K562 (cell line): Measurements from ENCODE around the gene B3GNT9. TPM values are rescaled to one million over a fixed set of nuclear protein-coding genes. Genes with fewer than 3 reads are reported as not detected.

ENCODE experiments used
- ATF7 ChIP-seq: fragments of 450-650 bp; IDR thresholded peaks from 2 replicates; pipeline ENCODE4 v1.7.1; 2014; ENCODE audit warnings: mild to moderate bottlenecking, moderate library complexity
- CEBPZ ChIP-seq: fragments of 150-350 bp; IDR thresholded peaks from 2 replicates; pipeline ENCODE4 v1.6.1; 2014; ENCODE audit warnings: low read depth, mild to moderate bottlenecking, low read length, borderline replicate concordance
- CREM ChIP-seq: IDR thresholded peaks from 2 replicates; pipeline ENCODE4 v1.6.1; 2014; ENCODE audit warnings: antibody characterized with exemption, low read depth
- DIDO1 ChIP-seq: fragments of 450-650 bp; IDR thresholded peaks from 2 replicates; pipeline ENCODE4 v1.6.1; 2016; ENCODE audit warnings: low read depth, missing biosample characterization, missing genetic modification characterization
- HDGF ChIP-seq: fragments of 450-650 bp; IDR thresholded peaks from 2 replicates; pipeline ENCODE4 v1.6.1; 2016
- HEY1 ChIP-seq: fragments of 250-450 bp; sonication (Bioruptor Pico); IDR thresholded peaks from 2 replicates; pipeline ENCODE4 v1.5.0; 2020; ENCODE audit warnings: mild to moderate bottlenecking, moderate library complexity, borderline replicate concordance
- MBD2 ChIP-seq: sonication (generic); IDR thresholded peaks from 2 replicates; pipeline ENCODE4 v1.6.1; 2016; ENCODE audit warnings: low read depth, borderline replicate concordance
- NCOA1 ChIP-seq: fragments of 450-650 bp; IDR thresholded peaks from 2 replicates; pipeline ENCODE4 v1.6.1; 2016; ENCODE audit warnings: low read depth
- NCOA4 ChIP-seq: fragments of 450-650 bp; IDR thresholded peaks from 2 replicates; pipeline ENCODE4 v1.6.1; 2018; ENCODE audit warnings: mild to moderate bottlenecking; ENCODE audit not compliant: partially characterized antibody
- NFATC3 ChIP-seq: fragments of 450-650 bp; IDR thresholded peaks from 2 replicates; pipeline ENCODE4 v1.6.1; 2017; ENCODE audit warnings: mild to moderate bottlenecking
- POLR2A ChIP-seq: fragments of 450-650 bp; conservative IDR thresholded peaks from 2 replicates; pipeline ENCODE4 v1.6.1; 2016
- SAFB ChIP-seq: fragments of 200-400 bp; formaldehyde crosslinking; IDR thresholded peaks from 2 replicates; pipeline ENCODE4 v1.6.1; 2017; ENCODE audit warnings: low read depth, low read length, borderline replicate concordance
- SNAPC5 ChIP-seq: fragments of 250-450 bp; sonication (Bioruptor Pico); IDR thresholded peaks from 2 replicates; pipeline ENCODE4 v1.8.0; 2021; ENCODE audit warnings: moderate library complexity, mild to moderate bottlenecking, inconsistent platforms
- ZBTB8A ChIP-seq: fragments of 450-650 bp; IDR thresholded peaks from 2 replicates; pipeline ENCODE4 v1.6.1; 2018; ENCODE audit warnings: mild to moderate bottlenecking, moderate library complexity; ENCODE audit not compliant: partially characterized antibody
- ZNF717 ChIP-seq: fragments of 250-450 bp; sonication (Bioruptor Pico); IDR thresholded peaks from 2 replicates; pipeline ENCODE4 v1.5.0; 2021
- polyA plus RNA-seq, 8 experiments: library from polyadenylated mRNA; depleted of rRNA in 4 of 8; stranded (reverse) in 5 of 8; unstranded in 3 of 8; fragments of >200 nt; fragmentation: Nextera tagmentation in 2 of 8; fragmentation: Illumina TruSeq in 1 of 8; extraction: Ambion mirVana in 2 of 8; extraction: Trizol in 1 of 8; gene quantifications; 2 replicates each; pipeline versions ENCODE4 v1.2.1 to v1.2.3, GENCODE V29; 2011 to 2014; ENCODE audit warnings: inconsistent platforms in 1 of 8, missing spikeins in 1 of 8
- total RNA-seq, 7 experiments: library from RNA; depleted of rRNA in 6 of 7; stranded (reverse); fragments of >200 nt in 6 of 7; fragmentation: Illumina TruSeq in 2 of 7; extraction: Trizol in 2 of 7; gene quantifications; 2 replicates each; pipeline versions ENCODE4 v1.2.1 to v1.2.3, GENCODE V29; 2011 to 2021; ENCODE audit warnings: low replicate concordance in 1 of 7

The B3GNT9 gene
- total and polyA plus RNA-seq, 9 of the 15 experiments (the other 6 are each of a cell fraction or from before 2014, with no cell fraction given) = 0.01 to 1.8 (median 1.1) TPM; not detected in 1

- TF ChIP-seq NCOA4 (no peak), SAFB (no peak), NFATC3 (no peak), MBD2 (no peak), ZBTB8A (no peak), HEY1 (CRISPR knock-in tag) (no peak), CEBPZ (no peak), POLR2A (peak; percentile 32; the same call in 1 of the 2 replicates), CREM (no peak), NCOA1 (no peak), DIDO1 (tag) (no peak), ZNF717 (CRISPR knock-in tag) (no peak), HDGF (0 out of 2 replicates have a peak, but pooled peaks have one; percentile 78), ATF7 (0 out of 2 replicates have a peak, but pooled peaks have one; percentile 15), SNAPC5 (no peak)
These were observed 20.3 kb upstream of the B3GNT9 start (continued) for GRCh38 chr16:67170949-67171649.
